DLD1 (cell line): ENCODE measurements around the gene MYO1D.
"Not testable (repeated sequence)": the region's sequence is repeated elsewhere in the genome, so short reads cannot be mapped to it uniquely, and the experiment has no call there.

Source experiments
- in situ Hi-C: cut with HindIII; loops from 2 replicates; pipeline ENCODE4 v1.10.0; 2017; ENCODE audit warnings: low sequenced_read_pairs

The MYO1D gene

DNA sequence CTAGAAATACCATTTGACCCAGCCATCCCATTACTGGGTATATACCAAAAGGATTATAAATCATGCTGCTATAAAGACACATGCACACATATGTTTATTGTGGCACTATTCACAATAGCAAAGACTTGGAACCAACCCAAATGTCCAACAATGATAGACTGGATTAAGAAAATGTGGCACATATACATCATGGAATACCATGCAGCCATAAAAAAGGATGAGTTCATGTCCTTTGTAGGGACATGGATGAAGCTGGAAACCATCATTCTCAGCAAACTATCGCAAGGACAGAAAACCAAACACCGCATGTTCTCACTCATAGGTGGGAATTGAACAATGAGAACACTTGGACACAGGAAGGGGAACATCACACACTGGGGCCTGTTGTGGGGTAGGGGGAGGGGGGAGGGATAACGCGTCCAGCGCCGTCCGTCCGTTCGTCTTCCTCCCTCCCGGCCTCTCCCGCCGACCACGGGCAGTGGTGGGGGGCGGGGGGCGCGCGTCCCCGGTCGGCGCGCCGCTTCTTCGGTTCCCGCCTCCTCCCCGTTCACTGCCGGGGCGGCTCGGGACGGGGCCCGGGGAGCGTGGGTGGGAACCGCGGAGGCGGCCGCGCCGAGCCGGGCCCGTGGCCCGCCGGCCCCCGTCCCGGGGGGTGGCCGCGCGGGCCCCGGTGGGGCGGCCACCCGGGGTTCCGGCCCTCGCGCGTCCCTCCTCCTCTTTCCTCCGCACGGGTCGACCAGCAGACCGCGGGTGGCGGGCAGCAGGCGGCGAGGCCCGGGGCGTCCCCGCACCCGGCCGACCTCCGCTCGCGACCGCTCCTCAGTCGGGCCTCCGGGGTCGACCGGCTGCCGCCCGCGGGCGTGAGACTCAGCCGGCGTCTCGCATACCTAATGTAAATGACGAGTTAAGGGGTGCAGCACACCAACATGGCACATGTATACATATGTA is 54.7 kb downstream of the MYO1D start:
- in situ Hi-C loops: not testable (repeated sequence)

DNA sequence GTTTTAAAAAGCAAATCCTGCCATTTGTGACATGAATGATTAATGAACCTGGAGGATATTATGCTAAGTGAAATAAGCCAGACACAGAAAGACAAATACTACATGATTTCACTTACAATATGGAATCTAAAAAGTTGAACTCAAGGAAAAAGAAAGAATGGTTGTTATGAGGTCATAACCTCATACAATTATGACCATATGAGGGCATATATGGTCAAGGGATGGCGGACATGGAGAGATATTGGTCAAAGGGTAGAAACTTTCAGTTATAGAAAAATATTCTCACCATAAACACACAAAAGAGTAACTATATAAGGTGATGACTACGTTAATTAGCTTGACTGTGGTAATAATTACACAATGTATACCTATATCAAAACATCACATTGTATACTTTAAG is 56.5 kb downstream of the MYO1D start:
- in situ Hi-C loops: no loop called here

DNA sequence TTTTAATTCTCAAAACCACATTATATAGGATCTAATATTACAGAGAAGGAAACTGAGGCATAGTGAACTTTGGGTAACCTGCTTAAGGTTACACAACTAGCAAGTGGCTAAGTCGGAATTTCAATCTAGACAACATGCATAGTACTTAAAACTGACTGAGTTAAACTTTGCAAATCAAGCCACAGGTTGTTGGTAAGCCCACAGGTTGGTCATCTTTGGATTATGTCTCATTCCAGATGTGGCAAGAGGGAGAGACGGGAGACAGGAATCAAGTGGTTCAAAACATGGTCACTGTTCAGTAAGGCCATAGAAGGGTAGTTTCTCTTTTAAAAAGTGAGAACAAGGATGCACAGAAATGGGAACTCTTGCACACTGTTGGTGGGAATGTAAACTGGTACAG is 57.1 kb downstream of the MYO1D start:
- in situ Hi-C loops: no loop called here

DNA sequence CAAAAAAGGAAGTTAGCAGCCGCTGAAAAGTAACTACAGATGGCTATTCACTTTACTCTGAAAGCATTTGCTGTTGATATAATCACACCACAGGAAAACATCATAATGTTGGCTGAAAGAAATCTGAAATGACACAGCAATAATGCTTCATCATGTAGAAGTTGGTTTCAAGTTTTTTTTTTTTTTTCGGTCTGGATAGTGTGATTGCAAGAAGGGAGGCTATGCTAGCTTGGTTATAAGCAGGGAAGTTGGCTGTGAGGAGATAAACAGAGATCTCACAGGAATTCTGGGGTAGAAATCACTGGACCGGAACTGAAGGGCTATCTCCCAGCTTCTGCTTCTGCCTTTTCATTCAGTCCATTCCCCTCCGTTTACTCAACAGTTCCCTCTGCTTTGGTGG is 57.9 kb downstream of the MYO1D start:
- in situ Hi-C loops: no loop called here

DNA sequence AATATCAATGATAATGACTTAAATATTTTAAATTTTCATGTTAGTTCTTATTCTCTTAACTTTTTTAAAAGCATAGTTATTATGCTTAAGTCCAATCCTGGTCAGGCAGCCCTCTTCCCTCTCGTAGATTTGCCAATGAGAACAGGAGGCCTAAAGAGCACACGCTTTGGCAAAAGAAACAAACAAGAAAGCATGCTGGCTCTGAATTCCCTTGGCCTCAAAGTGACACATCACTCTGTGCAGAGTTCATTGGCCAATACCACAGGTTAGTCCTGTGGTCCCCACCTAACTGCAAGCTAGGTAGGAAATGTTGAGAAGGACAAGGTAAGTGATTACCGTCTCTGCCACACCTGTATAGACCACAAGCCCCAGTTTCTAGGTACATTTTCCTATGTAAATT is 61.5 kb downstream of the MYO1D start:
- in situ Hi-C loops: no loop called here

DNA sequence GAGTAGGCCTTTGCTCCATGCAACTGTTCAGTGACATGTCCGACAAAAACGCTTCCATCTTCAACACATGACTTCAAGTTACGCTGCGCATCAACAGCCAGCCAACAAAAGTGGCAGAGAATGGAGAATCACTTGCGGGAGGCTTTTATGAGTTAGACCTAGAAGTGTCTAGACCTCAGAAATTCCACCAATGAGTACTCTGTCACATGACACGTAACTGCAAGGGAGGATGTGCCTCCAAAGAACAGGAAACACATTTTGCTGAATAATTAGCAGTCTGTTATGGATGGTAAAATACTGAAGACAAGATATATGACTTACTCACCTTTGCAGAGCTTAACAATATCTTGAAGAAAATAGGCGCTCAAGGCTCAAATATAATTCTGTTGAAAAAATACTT is 62.1 kb downstream of the MYO1D start:
- in situ Hi-C loops: no loop called here

DNA sequence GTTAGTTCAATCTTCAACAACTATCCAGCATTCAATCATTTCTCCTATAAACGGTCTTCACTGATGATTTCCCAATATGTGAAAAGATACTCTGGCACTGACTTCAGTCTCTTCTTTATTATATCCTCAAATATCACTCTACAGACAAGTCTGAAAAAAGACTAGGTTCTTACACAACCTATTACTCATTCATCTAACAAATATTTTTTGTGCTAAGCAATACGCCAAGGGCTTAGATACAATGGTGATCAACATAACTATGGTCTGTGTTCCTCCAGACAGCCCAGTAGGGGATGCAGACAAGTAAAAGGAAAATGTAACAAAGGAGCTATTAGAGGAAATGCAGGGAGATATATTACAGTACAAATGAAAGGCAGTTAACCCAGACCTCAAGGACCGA is 63.9 kb downstream of the MYO1D start:
- in situ Hi-C loops: no loop called here

DNA sequence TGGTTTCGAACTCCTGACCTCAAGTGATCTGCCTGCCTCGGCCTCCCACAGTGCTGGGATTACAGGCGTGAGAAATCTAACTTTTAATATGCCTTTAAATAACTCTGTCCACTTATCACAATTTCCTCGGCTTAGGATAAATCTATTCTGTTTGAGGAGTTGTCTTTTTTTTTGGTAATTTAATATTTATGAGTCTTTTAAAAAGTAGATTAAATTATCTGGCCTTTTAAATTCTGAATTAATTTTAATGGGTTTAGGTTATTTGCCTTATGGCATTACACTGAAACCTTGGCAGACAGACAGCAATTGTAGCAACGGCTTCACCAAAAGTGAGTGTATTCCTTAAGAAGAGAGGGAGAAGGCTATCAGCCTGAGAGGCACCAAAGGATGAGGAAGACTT is 66.2 kb downstream of the MYO1D start:
- in situ Hi-C loops: no loop called here

DNA sequence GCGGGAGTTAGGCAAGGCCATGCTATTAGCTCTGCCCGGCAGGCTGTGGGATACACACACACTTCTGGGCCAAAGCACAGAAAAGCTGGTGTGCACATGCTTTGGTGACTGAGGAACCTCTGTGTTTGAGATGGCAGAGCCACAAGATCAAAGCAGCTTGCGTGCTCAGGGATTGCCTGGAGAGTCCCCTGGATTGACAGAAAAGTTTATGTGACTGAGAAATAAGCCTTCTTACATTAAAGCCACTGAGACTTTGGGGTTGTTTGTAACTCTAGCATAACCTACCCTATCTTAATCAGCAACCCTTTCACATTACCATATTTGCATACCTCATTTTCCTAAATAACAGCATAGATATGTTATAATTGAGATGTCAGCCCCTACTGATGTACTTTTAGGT is 69.3 kb downstream of the MYO1D start:
- in situ Hi-C loops: no loop called here

DNA sequence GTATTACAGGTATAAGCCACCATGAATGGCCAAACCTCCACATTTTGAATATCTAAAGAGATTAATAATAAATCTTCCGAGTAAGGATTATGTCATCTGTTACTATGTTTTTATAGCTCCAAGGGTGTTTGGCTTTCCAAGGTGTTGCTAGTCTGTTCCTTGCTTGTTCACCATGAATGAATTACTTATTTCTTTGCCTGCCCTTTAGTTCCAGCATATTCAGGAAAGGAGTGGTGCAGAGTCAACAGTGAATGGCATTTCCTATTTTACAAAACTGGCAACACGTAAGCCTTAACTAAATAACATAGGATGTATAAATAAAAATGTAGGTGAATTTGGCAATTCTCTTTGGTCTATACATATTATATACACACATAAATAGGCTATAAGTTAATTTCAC is 70.3 kb downstream of the MYO1D start:
- in situ Hi-C loops: no loop called here

DNA sequence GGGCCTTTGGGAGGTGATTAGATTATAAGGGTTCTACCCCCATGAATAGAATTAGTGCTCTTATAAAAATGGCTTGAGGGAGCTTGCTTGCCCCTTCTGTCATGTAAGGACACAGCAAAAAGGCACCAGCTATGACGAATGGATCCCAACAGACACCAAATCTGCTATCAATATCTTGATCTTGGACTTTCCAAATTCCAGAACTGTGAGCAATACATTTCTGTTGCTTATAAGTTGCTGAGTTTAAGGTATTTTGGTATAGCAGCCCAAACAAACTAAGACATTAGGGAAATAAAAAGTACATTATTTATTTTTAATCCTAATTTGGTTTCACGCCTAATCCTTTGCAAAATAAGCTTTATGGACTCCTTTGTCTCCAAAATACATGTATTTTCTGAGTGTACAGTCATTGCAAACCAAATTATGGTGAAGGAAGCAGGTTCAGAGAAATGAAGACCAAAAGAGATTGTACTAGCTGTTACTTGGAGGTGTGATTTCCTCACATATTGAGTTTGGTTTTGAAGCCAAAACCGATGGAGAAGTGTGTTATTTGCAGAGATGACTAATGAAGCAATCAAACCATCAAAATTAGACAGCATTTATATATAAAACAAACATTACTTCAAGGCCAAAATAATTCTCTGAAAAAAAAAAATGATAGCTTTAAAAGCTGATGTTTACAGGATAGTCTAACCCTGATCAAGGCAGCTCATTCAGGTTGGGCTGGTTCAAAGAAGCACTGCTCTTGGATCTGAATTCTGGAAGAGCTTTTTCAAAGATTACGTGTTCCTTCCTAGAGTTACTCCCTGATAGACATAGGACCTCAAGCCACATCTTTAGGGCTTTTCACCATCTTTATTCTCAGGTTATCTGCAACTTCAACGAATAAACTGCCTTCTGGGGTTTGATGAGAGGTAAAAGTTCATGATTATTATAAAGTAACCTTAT is 71.6 kb downstream of the MYO1D start:
- in situ Hi-C loops: no loop called here

DNA sequence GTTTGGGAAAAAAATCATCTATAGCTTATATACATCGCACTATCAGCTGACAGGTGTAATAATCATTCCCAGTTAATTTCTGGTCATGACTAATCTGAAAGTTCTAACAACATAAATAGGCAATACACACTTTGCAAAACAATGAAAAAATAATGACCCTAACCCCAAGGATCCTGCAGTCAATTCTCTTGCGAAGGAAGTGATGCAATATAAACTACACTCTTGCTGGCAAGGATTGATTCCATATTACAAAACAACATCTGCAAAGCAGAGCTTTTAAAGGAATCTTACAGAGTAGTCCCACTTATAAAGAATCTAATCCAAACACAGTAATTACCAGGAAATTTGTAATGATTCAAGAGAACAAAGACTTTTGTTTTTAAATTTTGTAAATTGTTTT is 73.4 kb downstream of the MYO1D start:
- in situ Hi-C loops: no loop called here

DNA sequence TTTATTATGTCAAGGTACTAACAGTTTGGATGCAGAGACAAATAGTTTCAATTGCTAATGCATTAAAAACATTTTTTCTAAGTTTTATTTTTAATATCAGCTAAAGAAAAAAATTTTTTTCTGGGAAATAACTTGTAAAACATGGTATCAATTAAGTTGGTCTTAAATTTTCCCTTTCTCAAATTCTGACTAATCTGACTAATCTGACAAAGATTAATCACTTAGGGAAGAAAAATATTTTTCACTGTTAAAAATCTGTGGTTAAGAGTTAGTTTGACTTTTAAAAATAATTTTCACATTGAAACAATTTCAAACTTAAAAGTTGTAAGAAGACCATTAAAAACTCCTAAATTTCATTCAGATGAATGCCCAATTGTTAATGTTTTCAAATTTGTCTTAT is 74.6 kb downstream of the MYO1D start:
- in situ Hi-C loops: no loop called here

DNA sequence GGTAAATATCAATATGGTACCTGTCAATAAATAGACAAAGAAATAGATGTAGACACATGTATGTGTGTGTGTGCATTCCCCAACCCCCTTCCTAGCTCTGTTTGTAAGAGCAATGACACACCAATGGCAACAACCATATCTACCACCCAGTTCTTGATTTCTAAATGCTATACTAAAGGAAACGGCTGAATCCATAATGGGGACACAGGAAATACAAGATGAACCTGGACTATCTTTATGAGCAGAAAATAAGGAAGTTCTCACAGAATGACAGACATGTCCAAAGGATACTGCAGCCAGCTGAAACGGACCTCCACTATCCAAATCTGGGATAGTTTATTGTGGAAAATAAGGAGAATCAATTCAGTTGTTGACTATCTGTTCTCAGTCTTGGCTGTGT is 75.3 kb downstream of the MYO1D start:
- in situ Hi-C loops: no loop called here

DNA sequence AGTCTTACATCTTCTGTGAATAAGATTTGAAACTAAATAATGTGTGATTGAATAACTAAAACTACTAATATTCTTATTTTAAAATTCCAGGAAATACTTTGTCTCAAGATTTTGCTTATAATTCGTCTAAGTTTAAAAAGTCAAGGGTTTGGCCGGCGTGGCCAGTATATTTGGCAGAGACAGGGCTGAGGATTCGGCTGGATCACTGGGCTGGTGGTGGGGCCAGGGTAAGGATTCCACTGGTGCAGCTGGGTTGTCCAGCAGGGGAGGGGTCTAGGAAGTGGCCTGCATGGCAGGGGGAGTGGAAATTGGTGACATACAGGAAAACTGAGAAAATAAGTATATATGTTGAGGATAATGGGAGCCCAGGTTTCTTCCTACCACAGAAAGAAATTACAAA is 75.7 kb downstream of the MYO1D start:
- in situ Hi-C loops: no loop called here

DNA sequence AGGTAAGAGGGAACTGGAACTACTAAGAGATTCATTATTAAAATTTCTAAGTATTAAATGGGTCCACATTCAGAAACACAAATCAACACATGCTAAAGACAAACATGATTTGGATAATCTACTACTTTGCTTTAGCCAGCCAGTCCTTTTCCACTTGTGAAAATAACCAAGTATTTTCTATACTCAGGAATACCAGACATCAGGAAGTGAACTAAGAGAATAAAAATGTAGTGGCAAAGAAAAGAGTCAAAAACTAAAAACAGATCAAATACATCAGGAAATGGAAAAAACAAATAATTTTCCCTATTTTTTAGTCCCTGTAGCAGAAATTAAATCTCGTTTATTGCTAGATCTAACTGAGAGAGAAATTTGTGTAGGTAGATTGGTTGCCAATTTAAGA is 78.0 kb downstream of the MYO1D start:
- in situ Hi-C loops: no loop called here

DNA sequence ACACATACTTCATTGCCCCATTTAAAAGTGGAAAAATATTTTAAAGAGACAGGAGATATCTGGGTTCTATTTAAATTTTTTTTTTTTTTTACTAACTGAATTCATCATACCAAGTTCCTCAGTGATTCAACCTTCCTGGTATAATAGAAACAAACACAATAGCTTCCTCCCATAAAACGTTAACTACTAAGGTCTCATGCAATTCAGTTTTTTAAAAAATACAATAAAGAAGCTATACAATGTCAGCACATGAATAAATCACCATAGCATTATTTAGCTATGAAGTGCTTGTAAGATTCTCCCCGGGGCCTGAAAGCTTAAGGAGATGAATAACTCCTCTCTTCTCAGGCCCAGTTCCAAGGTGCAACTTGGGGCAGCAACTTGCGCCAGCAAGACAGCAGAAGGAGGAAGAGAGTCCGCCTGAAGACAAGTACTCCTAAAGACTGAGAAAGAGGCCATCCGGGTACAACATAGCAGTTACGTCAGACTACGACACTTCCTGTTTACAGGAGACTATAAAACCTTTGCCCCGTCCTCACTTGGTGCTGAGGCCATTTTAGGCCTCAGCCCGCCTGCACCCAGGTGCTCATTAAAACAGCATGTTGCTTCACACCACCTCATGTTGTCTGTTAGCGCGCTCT is 81.5 kb downstream of the MYO1D start:
- in situ Hi-C loops: no loop called here

DNA sequence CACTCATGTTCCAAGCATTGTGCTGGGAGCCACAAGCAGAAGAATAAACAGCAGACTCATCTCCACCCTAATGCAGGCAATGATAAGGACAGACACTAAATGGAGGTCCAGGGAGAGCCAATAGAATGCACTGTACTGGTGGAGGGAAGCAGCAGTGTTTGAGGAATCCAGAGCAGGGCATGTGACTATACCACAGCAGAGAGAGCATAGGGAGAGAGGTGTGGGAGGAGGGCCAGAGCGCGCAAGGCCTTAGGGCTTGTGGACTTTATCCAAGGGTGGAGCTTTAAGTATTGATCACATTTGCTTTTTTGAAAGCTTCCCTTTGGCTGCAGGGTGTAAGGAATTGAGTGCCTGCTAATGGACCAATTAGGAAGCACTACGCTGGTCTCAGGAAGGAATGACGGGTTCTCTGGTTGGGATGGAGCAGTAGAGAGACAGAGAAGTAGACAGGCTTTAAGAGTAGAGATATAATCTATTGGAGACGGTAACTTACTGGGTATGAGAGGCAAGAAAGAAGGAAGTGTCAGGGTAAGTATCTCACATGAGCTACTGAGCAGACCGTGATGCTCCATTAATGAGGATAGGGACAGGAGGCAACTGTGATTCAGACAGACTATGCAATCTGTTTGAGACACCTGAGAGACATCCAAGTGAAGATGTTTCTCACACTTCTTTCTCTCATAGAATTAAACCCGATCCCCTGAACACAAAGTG is 82.2 kb downstream of the MYO1D start:
- in situ Hi-C loops: no loop called here

DNA sequence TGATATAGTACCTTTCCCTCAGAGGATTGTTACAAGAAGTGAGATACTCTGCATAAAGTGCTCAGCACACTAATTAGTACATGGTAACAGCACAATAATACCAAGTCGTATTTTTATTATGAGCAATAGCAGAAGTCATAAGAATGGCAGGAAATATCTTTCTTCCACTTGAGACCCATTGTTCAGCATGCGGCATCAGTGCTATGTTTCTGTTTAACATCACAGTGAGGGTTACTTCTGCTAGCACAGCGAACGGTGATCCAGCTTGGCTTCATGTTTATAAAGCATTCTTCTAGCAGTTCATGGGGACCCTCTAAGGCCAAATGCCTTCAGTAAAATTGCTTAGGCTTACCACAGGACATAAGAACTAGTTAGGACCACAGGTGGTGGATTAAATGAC is 83.1 kb downstream of the MYO1D start:
- in situ Hi-C loops: no loop called here

DNA sequence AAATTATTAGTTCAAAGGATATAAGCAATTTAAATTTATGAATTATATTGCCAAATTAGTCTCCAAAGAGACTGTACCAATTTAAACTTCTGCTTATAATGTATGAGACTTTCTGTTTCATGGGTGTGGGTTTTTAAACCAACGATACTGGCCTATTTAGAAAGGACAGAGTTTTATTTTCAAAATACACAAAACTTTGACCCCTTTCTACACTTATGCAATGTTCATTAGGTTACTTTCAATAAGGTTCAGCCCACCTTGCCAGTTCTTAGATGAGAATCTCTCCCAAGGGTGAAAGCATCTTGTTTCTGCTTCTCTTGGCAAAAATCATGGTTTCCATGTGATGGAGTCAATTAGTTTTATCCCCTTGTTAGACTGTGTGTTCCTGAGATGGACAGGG is 84.7 kb downstream of the MYO1D start:
- in situ Hi-C loops: no loop called here

DNA sequence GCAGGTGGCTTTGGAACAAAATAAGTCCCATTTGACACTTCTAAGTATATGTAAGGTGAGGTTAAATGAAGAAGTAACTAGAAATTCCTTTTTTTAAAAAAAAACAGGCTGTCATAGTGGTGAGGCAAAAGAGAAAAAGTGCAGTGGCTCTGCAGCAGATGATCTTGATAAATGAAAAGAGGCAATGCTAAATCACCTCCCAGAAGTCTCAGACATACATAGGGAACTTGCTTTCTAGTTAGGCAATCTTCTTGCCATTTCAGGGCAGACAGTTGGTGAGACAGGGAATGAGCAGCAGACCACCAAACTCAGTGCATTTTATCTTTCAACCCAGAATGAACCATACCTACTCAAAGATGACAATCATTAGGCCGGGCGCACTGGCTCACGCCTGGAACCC is 90.8 kb downstream of the MYO1D start:
- in situ Hi-C loops: no loop called here
